IMR-90 (cell line): ENCODE measurements around the gene POLR1B.

ENCODE experiments used
- POLR2A ChIP-seq: IDR thresholded peaks from 2 replicates; pipeline ENCODE4 v1.6.1; 2012; ENCODE audit warnings: mild to moderate bottlenecking, low read depth, low read length
- TF ChIP-seq, protein P1 (sequence below): conservative IDR thresholded peaks from 2 replicates; pipeline ENCODE4 v1.5.1; 2012; ENCODE audit warnings: mild to moderate bottlenecking, low read depth, low read length, improper control_type of control experiment

DNA sequence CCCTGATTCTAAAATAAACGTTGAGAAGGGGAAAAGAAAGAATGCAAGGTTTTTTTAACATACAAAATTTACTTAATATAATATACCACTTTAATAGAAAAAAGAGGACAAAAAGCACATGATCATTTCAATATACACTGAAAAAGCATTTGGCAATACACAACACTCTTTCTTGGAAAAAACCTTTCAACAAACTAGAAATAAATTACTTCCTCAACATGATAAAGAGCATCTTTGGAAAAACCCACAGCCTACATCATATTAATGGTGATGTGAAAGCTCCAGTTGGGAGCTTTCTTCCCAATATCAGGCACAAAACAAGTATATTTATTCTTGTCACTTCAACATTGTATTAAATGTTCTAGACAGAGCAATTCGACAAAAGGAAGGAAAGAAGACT, 3.0 kb upstream of the POLR1B start:
- TF ChIP-seq, protein P1, sequence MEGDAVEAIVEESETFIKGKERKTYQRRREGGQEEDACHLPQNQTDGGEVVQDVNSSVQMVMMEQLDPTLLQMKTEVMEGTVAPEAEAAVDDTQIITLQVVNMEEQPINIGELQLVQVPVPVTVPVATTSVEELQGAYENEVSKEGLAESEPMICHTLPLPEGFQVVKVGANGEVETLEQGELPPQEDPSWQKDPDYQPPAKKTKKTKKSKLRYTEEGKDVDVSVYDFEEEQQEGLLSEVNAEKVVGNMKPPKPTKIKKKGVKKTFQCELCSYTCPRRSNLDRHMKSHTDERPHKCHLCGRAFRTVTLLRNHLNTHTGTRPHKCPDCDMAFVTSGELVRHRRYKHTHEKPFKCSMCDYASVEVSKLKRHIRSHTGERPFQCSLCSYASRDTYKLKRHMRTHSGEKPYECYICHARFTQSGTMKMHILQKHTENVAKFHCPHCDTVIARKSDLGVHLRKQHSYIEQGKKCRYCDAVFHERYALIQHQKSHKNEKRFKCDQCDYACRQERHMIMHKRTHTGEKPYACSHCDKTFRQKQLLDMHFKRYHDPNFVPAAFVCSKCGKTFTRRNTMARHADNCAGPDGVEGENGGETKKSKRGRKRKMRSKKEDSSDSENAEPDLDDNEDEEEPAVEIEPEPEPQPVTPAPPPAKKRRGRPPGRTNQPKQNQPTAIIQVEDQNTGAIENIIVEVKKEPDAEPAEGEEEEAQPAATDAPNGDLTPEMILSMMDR: no peak
- TF ChIP-seq POLR2A: no peak
